OCI-LY3 (cell line): Measurements from ENCODE around the gene MACC1.

Source experiments
- H2AFZ ChIP-seq: fragments of 200-600, 300-600 bp; shearing (Covaris generic); 2 replicates; pipeline ENCODE4 v1.6.0; 2014; ENCODE audit warnings: antibody characterized with exemption, low read depth, low read length
- H3K27ac ChIP-seq: fragments of 200-600, 300-600 bp; sonication (generic); 2 replicates; pipeline ENCODE4 v1.5.1; 2014; ENCODE audit warnings: mild to moderate bottlenecking, low read length, moderate library complexity, mixed read lengths
- H3K27me3 ChIP-seq: fragments of 200-600, 300-600 bp; sonication (generic); 2 replicates; pipeline ENCODE4 v1.6.1; 2014; ENCODE audit warnings: low read depth, low read length, mixed read lengths
- H3K36me3 ChIP-seq: fragments of 200-600, 300-600 bp; sonication (generic); replicated peaks from 2 replicates; pipeline ENCODE3; 2014; ENCODE audit warnings: low read depth, low read length, mixed read lengths
- H3K4me1 ChIP-seq: fragments of 300-600, 200-600 bp; sonication (generic); 2 replicates; pipeline ENCODE4 v1.6.1; 2014; ENCODE audit warnings: low read length, mixed read lengths
- H3K4me2 ChIP-seq: fragments of 200-600, 300-600 bp; sonication (generic); 2 replicates; pipeline ENCODE4 v1.6.1; 2014; ENCODE audit warnings: low read length, mixed read lengths
- H3K4me3 ChIP-seq: fragments of 300-600, 200-600 bp; sonication (generic); 2 replicates; pipeline ENCODE4 v1.5.1; 2014; ENCODE audit warnings: antibody characterized with exemption, mild to moderate bottlenecking, low read length, moderate library complexity
- H3K79me2 ChIP-seq: fragments of 300-600, 200-600 bp; shearing (Covaris generic); 2 replicates; pipeline ENCODE4 v1.6.1; 2014; ENCODE audit warnings: mild to moderate bottlenecking, low read length, mixed read lengths
- H3K9ac ChIP-seq: fragments of 300-600, 200-600 bp; shearing (Covaris generic); 2 replicates; pipeline ENCODE4 v1.6.0; 2014; ENCODE audit warnings: mild to moderate bottlenecking, low read length, moderate library complexity
- H3K9me3 ChIP-seq: fragments of 200-600, 300-600 bp; shearing (Covaris generic); 2 replicates; pipeline ENCODE4 v1.6.1; 2014; ENCODE audit warnings: low read length, mixed read lengths; ENCODE audit not compliant: insufficient read depth
- H4K20me1 ChIP-seq: fragments of 200-600, 300-600 bp; sonication (generic); 2 replicates; pipeline ENCODE4 v1.6.1; 2016; ENCODE audit warnings: low read length, mixed read lengths; ENCODE audit not compliant: insufficient read depth
- EZH2phosphoT487 ChIP-seq: fragments of 200-600 bp; shearing (Covaris generic); IDR thresholded peaks from 2 replicates; pipeline ENCODE4 v1.6.1; 2018; ENCODE audit warnings: antibody characterized with exemption, mixed run types, low read depth
- TF ChIP-seq, protein P1 (sequence below): fragments of 200-600, 300-600 bp; sonication (generic); IDR thresholded peaks from 2 replicates; pipeline ENCODE4 v1.5.1; 2014; ENCODE audit warnings: antibody characterized with exemption, low read length, low read depth

Gene MACC1

GRCh38 chr7:20185988-20186387, 31.2 kb downstream of the MACC1 start:
- Histone ChIP-seq H3K36me3 (peaks cover 27% of the 10 kb centered on the region), H3K4me2 (no peak overlapping the region), H3K9ac (no peak overlapping the region), H4K20me1 (no peaks in the 10 kb centered on the region), H3K79me2 (peaks cover 5% of the 10 kb centered on the region; the same call in 1 of the 2 replicates), H3K9me3 (peaks cover 8% of the 10 kb centered on the region; the same call in 1 of the 2 replicates), H3K27ac (no peak overlapping the region), H3K4me1 (peaks cover 18% of the 10 kb centered on the region), H2AFZ (no peak overlapping the region), H3K27me3 (no peaks in the 10 kb centered on the region), H3K4me3 (no peak overlapping the region)
- TF ChIP-seq EZH2phosphoT487, result no peak

DNA sequence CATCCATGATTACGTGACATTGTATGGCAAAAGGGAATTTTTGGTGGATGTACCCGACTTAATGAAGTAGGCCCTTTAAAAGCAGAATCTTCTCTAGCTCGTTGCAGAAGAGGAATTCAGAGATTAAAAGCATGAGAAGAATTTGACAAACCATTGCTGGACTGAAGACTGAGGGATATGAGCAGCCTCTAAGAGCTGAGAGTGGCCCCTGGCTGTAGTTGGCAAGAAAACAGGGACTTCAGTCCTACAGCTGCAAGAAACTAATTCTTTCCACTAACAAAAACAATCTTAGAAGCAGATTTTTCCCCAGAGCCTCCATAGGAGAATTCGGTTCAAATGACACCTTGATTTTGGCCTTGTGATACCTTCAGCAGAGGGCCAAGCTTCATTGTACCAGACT, 34.1 kb downstream of the MACC1 start:
- no peak overlapping the region for H3K9ac ChIP-seq
- 0 out of 2 replicates have a peak, but pooled peaks cover 4% of the 10 kb centered on the region for H3K9me3 ChIP-seq
- no peaks in the 10 kb centered on the region for H4K20me1 ChIP-seq
- TF ChIP-seq, protein P1, sequence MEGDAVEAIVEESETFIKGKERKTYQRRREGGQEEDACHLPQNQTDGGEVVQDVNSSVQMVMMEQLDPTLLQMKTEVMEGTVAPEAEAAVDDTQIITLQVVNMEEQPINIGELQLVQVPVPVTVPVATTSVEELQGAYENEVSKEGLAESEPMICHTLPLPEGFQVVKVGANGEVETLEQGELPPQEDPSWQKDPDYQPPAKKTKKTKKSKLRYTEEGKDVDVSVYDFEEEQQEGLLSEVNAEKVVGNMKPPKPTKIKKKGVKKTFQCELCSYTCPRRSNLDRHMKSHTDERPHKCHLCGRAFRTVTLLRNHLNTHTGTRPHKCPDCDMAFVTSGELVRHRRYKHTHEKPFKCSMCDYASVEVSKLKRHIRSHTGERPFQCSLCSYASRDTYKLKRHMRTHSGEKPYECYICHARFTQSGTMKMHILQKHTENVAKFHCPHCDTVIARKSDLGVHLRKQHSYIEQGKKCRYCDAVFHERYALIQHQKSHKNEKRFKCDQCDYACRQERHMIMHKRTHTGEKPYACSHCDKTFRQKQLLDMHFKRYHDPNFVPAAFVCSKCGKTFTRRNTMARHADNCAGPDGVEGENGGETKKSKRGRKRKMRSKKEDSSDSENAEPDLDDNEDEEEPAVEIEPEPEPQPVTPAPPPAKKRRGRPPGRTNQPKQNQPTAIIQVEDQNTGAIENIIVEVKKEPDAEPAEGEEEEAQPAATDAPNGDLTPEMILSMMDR, result no peak
- TF ChIP-seq EZH2phosphoT487, result no peak
- H3K4me2 ChIP-seq, result no peak overlapping the region
- H3K36me3 ChIP-seq, result peaks cover 4% of the 10 kb centered on the region
- H3K27me3 ChIP-seq, result no peaks in the 10 kb centered on the region
- H3K79me2 ChIP-seq, result peaks cover 5% of the 10 kb centered on the region; the same call in 1 of the 2 replicates
- H2AFZ ChIP-seq, result no peak overlapping the region
- H3K27ac ChIP-seq, result no peak overlapping the region
- no peak overlapping the region for H3K4me3 ChIP-seq
- peaks cover 13% of the 10 kb centered on the region for H3K4me1 ChIP-seq

DNA sequence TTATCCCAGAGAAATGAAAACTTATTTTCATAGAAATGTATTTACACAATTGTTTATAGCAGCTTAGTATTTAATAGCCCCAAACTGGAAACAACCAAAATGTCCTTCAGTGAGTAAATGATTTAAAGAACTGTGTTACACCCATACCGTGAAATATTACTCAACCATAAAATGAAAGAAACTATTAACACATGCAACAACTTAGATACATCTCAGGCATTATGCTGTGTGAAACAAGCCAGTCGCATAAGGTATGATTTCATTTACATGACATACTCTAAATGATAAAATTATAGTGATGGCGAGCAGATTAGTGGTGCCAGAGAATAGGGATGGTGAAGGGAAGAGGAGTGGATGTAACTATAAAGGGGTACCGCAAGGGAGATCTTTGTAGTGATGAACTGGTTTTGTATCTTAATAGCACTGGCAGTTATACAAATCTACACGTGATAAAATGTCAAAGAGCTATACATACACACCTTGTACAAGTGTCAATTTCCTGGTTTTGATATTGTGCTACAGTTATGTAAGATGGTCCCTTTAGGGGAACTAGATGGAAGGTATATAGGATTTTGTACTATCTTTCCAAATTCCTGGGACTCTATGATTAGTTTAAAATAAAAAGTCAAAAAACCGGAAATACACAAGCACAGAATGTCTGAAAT, 40.5 kb downstream of the MACC1 start:
- Histone ChIP-seq H3K4me1 (peaks cover 4% of the 10 kb centered on the region; the same call in 1 of the 2 replicates), H3K9me3 (no peaks in the 10 kb centered on the region), H3K9ac (no peak overlapping the region), H3K79me2 (no peaks in the 10 kb centered on the region), H3K4me3 (no peak overlapping the region), H3K36me3 (no peaks in the 10 kb centered on the region), H2AFZ (no peak overlapping the region), H4K20me1 (no peaks in the 10 kb centered on the region), H3K4me2 (no peak overlapping the region), H3K27ac (no peak overlapping the region), H3K27me3 (no peaks in the 10 kb centered on the region)
- TF ChIP-seq EZH2phosphoT487, result no peak
- TF ChIP-seq, protein P1, result no peak

GRCh38 chr7:20173828-20174227, 43.4 kb downstream of the MACC1 start:
- H3K4me3 ChIP-seq, result no peak overlapping the region
- H3K79me2 ChIP-seq, result no peaks in the 10 kb centered on the region
- H3K9ac ChIP-seq, result no peak overlapping the region
- no peaks in the 10 kb centered on the region for H3K27me3 ChIP-seq
- peaks cover 6% of the 10 kb centered on the region; the same call in 1 of the 2 replicates for H3K4me1 ChIP-seq
- no peak overlapping the region for H2AFZ ChIP-seq
- peaks cover 2% of the 10 kb centered on the region for H3K36me3 ChIP-seq
- H3K4me2 ChIP-seq, result no peak overlapping the region
- no peaks in the 10 kb centered on the region for H4K20me1 ChIP-seq
- no peaks in the 10 kb centered on the region for H3K9me3 ChIP-seq
- TF ChIP-seq, protein P1, result no peak
- TF ChIP-seq EZH2phosphoT487, result no peak
- H3K27ac ChIP-seq, result no peak overlapping the region
